HG03432 (cell line): Measurements from ENCODE around the gene FBL.

Source experiments
- ATAC-seq: cut with Tn5 transposase; IDR thresholded peaks from one replicate; pipeline ENCODE4 v1.9.1; 2021; ENCODE audit warnings: mild to moderate bottlenecking, moderate library complexity; ENCODE audit not compliant: unreplicated experiment

FBL gene

GRCh38 chr19:39796000-39796498 lies 50.1 kb downstream of the FBL start:
- ATAC-seq = no peak

- no peak for ATAC-seq
Measured at GRCh38 chr19:39795001-39795400, 51.2 kb downstream of the FBL start.

- ATAC-seq = peak; percentile 65
Measured at GRCh38 chr19:39792999-39793546, 53.1 kb downstream of the FBL start.

DNA sequence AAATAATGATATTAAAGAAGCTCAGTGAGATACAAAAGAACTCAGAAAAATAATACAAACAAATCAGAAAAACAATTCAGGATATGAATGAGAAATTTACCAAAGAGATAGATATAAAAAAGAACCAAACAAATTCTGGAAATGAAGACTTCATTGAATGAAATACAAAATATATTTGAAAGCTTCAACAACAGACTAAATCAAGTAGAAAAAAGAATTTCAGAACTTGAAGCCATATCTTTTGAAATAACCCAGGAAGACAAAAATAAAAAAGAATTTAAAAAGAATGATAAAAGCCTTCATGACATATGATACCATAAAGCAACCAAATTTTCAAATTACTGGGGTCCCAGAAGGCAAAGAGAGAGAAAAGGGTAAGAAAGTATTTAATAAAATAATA lies 57.9 kb downstream of the FBL start:
- ATAC-seq = no peak
